AG10803 (cell line): ENCODE data around the gene S100A6.
"Not testable (repeated sequence)": the region's sequence is repeated elsewhere in the genome, so short reads cannot be mapped to it uniquely, and the experiment has no call there.

Source experiments
- DNase-seq: peaks from one replicate; pipeline ENCODE4 v3.0.0; 2010; ENCODE audit warnings: low read depth
- H3K4me3 ChIP-seq: 2 replicates; pipeline ENCODE4 v1.5.1; 2011; ENCODE audit warnings: mild to moderate bottlenecking, low read length, control low read depth
- TF ChIP-seq, protein P1 (sequence below): conservative IDR thresholded peaks from 2 replicates; pipeline ENCODE4 v1.5.1; 2011; ENCODE audit warnings: mild to moderate bottlenecking, low read length, control low read depth, inconsistent platforms

Gene S100A6

DNA sequence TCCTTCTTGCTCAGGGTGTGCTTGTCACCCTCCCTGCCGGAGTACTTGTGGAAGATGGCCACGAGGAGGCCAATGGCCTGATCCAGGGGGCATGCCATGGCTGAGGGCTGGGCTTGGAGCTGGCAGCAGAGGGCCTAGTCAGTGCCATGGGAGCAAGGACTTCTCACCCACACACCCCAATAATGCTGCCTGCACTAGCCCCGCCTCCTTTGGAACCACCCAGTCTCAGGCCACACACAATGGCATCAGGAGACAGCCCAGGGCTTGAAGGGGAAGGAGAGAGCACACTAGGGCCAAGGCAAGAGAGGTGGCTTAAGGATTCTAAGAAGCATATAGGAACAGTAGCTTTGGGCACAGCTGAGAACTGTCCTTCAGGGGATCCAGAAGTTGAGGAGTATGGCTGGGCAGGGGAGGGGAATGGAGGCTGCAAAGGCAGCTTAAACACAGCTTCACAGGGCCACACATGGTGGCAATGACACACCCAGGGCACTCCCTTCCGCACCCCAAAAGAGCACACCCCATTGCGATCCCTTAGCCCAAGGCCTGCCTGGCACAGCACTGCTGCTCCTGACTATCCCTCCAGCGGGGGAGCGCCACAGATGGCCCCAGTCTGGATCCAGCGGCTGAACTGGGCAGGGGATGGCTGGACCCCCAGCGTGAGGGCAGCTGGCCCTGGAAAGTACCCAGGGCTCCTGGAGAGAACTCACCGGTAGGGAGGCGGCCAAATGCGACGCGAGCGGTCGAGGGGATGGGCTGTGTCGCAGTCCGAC, at the start of gene S100A6:
S100A6 (minus strand) TSS at position 750 of the 770 bp plus-strand sequence; CDS start at position 98, 652 bp downstream.
- peak; percentile 59 for DNase-seq
- peak within 1 kb of the TSS; percentile 100 for H3K4me3 ChIP-seq
- TF ChIP-seq, protein P1, sequence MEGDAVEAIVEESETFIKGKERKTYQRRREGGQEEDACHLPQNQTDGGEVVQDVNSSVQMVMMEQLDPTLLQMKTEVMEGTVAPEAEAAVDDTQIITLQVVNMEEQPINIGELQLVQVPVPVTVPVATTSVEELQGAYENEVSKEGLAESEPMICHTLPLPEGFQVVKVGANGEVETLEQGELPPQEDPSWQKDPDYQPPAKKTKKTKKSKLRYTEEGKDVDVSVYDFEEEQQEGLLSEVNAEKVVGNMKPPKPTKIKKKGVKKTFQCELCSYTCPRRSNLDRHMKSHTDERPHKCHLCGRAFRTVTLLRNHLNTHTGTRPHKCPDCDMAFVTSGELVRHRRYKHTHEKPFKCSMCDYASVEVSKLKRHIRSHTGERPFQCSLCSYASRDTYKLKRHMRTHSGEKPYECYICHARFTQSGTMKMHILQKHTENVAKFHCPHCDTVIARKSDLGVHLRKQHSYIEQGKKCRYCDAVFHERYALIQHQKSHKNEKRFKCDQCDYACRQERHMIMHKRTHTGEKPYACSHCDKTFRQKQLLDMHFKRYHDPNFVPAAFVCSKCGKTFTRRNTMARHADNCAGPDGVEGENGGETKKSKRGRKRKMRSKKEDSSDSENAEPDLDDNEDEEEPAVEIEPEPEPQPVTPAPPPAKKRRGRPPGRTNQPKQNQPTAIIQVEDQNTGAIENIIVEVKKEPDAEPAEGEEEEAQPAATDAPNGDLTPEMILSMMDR, result peak; percentile 32

DNA sequence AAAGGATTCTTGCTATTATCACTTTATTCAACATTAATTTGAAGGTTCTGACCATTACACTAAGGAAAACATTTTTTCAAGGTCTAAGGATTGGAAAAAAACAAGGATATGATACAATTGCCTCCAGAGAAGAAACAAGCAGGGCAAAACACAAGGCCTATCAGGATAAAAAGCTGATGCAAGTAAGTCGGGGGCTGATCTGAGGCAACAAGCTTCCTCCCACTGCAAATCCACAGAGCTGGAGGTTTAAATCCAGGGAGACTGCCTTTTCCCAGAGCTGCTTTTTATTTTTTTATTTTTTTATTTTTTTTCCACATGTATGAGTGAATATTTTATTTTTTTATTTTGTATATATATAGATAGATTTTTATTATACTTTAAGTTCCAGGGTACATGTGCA, 49.2 kb upstream of the S100A6 start:
- TF ChIP-seq, protein P1, result no peak
- DNase-seq, result no peak
- no peak overlapping the region for H3K4me3 ChIP-seq

DNA sequence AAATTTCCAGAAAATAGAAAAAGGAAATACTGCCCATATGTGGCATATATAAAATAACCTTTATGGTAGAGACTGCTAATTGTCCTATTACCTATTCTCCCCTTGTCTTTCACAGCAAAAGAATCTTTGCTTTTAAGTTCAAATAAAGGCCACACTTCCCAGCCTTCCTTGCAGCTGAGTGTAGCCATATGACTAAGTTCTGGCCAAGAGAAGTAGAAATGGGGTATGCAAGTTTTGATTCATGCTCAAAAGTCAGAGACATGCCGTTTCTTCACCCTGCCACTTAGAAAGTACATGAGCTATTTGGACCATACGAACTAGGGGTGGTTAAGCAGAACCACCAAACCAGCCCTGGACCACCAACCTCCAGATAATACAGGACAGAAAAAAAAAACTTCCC, 48.2 kb upstream of the S100A6 start:
- no peak overlapping the region for H3K4me3 ChIP-seq
- DNase-seq, result no peak
- TF ChIP-seq, protein P1, result no peak

DNA sequence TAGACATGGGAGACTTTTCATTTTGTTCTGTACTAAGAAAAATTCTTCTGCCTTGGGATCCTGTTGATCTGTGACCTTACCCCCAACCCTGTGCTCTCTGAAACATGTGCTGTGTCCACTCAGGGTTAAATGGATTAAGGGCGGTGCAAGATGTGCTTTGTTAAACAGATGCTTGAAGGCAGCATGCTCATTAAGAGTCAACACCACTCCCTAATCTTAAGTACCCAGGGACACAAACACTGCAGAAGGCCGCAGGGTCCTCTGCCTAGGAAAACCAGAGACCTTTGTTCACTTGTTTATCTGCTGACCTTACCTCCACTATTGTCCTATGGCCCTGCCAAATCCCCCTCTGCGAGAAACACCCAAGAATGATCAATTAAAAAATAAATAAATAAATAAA, 47.7 kb upstream of the S100A6 start:
- not testable (repeated sequence) for DNase-seq, H3K4me3 ChIP-seq

DNA sequence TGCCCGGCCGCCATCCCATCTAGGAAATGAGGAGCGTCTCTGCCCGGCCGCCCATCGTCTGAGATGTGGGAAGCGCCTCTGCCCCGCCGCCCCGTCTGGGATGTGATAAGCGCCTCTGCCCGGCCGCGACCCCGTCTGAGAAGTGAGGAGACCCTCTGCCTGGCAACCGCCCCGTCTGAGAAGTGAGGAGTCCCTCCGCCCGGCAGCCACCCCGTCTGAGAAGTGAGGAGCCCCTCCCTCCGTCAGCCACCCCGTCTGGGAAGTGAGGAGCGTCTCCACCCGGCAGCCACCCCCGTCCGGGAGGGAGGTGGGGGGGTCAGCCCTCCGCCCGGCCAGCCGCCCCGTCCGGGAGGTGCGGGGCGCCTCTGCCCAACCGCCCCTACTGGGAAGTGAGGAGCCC, 47.0 kb upstream of the S100A6 start:
- DNase-seq, H3K4me3 ChIP-seq: not testable (repeated sequence)

DNA sequence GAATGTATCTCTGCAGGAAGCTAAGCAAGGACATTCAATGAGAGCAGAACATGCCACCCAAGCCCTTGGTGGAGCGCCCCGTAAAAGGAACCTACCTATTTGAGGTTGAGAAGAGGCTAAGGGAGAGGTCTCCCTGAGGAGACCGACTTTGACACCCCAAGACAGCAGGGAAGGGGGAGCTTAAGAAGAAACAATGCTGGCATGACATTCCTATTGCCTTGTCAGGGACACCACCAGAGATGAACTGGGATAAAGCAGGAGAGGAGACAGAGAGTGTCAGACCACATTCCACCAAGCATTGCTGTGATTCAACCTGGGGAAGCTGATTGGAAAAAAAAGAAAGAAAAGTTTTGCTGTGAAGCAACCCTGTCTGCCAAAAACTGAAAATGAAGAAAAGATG, 43.1 kb upstream of the S100A6 start:
- TF ChIP-seq, protein P1, result no peak
- no peak overlapping the region for H3K4me3 ChIP-seq
- no peak for DNase-seq

DNA sequence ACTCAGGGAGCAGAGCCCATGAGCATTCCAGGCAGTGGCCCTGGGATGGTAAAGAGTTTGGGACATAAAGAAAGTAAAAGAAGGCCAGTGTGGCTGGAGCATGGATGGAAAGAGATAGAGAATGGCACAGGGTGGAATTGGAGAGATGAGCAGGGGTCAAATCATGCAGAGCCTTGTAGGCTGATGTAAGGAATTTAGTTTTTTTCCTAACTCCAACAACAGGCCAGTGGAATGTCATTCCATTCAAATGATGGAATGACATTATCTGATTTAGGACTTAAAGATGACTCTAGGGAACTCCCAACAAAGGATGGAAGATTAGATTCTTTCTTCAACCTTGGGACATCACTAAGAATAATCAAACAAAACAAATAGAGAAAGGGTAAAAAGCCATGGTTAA, 42.7 kb upstream of the S100A6 start:
- H3K4me3 ChIP-seq, result no peak overlapping the region
- peak; percentile 73 for DNase-seq
- TF ChIP-seq, protein P1, result no peak

DNA sequence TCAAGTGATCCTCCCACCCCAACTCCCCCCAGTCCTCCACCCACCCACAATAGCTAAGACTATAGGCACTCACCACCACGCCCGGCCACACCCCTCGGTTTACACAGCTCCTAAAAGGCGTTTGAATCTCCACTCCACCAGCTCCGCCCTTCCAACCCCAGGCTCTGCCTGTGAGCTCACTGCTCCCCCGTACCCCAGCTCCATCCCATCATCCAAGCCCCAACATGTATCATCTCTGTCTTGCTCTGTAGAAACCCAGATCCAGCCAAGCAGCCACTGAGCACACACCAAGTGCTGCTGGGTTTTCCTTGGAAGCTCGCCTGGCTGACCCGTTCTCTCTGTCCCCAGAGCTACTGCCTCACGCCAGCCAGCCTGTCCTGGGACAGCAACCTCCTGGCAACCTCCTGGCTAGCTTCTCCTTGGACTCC, 41.8 kb upstream of the S100A6 start:
- DNase-seq, result no peak
- TF ChIP-seq, protein P1, result no peak
- H3K4me3 ChIP-seq, result no peak overlapping the region
